C4-2B (cell line): ENCODE measurements around the gene FAM186B.

ENCODE experiments used
- H3K27ac ChIP-seq: fragments of 450-650 bp; 2 replicates; pipeline ENCODE4 v1.5.1; 2017
- CTCF ChIP-seq: fragments of 450-650 bp; conservative IDR thresholded peaks from 2 replicates; pipeline ENCODE4 v1.5.1; 2017; ENCODE audit warnings: mild to moderate bottlenecking
- ZFX ChIP-seq: fragments of 450-650 bp; IDR thresholded peaks from 2 replicates; pipeline ENCODE4 v1.6.1; 2017

The FAM186B gene

GRCh38 chr12:49599961-49600360, 5.5 kb downstream of the FAM186B start:
- TF ChIP-seq CTCF = no peak
- TF ChIP-seq ZFX = no peak
- H3K27ac ChIP-seq = no peak overlapping the region

- no peak overlapping the region for H3K27ac ChIP-seq
- no peak for TF ChIP-seq CTCF
- no peak for TF ChIP-seq ZFX
Measured at GRCh38 chr12:49598527-49598926, 6.9 kb downstream of the FAM186B start.

- no peak overlapping the region for H3K27ac ChIP-seq
- TF ChIP-seq CTCF (no peak), ZFX (no peak)
Measured at GRCh38 chr12:49588721-49589516, 16.5 kb downstream of the FAM186B start.

- TF ChIP-seq CTCF (no peak), ZFX (no peak)
- H3K27ac ChIP-seq = no peak overlapping the region
Measured at GRCh38 chr12:49588281-49588680, 17.2 kb downstream of the FAM186B start.

GRCh38 chr12:49587174-49587908, 18.1 kb downstream of the FAM186B start:
- TF ChIP-seq CTCF (no peak), ZFX (no peak)
- H3K27ac ChIP-seq = no peak overlapping the region

GRCh38 chr12:49585477-49586459, 19.7 kb downstream of the FAM186B start:
- no peak overlapping the region for H3K27ac ChIP-seq
- TF ChIP-seq CTCF = no peak
- no peak for TF ChIP-seq ZFX
